H1 (cell line): Measurements from ENCODE around the gene IQGAP3. TPM values are rescaled to one million over a fixed set of nuclear protein-coding genes. Genes with fewer than 3 reads are reported as not detected.

Experiments used
- TAF7 ChIP-seq: optimal IDR thresholded peaks from 2 replicates; pipeline ENCODE3; 2011; ENCODE audit warnings: low read depth, mild to moderate bottlenecking, inconsistent platforms, low read length, moderate library complexity, borderline replicate concordance
- polyA plus RNA-seq, 7 experiments: library from polyadenylated mRNA; depleted of rRNA in 3 of 7; stranded (reverse) in 5 of 7; unstranded in 2 of 7; fragments of >200 nt in 5 of 7; fragments of 200-250 nt in 2 of 7; gene quantifications; 1 replicate in 5 of 7; 2 replicates in 1 of 7; 4 replicates in 1 of 7; pipeline versions ENCODE4 v1.2.1 to v1.2.3, GENCODE V29; 2011 to 2013; ENCODE audit warnings: missing spikeins in 2 of 7, mixed read lengths in 2 of 7
- total RNA-seq: library from RNA; stranded (reverse); fragmentation: NEBNext Ultra II Directional; extraction: Animal tissue kit (Norgen Biotek cat#: 25700); gene quantifications from 2 replicates; pipeline ENCODE4 v1.2.1, GENCODE V29; 2021

Gene IQGAP3
- total and polyA plus RNA-seq, 2 of the 8 experiments (the other 6 are each of a cell fraction or from before 2014, with no cell fraction given) = 14.6 to 22.3 TPM

GRCh38 chr1:156598125-156598524, 25.8 kb upstream of the IQGAP3 start (continued):
- no peak for TF ChIP-seq TAF7
